GM21515 (cell line): ENCODE results near the gene PLEK.
"Not testable (repeated sequence)": the region's sequence is repeated elsewhere in the genome, so short reads cannot be mapped to it uniquely, and the experiment has no call there.

Source experiments
- ATAC-seq: cut with Tn5 transposase; IDR thresholded peaks from one replicate; pipeline ENCODE4 v1.9.1; 2021; ENCODE audit not compliant: unreplicated experiment

PLEK gene

DNA sequence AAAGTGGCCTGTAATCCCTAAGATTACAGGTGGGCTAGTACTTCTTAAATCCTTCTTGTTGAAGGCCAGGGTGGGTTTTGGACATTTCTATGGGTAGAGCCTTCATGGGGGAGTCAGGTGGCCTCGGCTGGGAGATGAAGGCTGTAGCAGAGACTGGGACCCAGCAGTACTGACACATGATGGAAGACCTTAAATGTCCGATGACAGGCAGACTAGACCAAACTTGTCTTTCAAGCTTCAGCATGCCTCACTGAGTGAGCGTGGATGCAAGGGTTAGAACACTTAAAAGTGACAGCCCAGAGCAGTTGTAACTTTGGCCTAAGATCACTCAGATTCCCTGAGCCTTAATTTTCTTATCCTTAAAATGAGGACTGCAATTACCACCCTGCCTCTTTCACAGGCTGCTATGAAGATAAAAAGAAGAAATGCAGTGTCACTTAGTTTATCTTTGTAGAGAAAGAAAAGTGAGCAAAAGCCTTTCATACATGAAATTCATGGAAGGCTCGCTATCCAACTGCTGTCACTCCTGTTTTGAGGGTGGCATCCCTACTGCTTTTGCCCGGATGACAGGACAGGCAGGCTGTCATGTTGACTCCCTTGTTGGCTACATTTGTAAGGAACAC, 19.5 kb downstream of the PLEK start:
- no peak for ATAC-seq

- ATAC-seq, result peak; percentile 46
Measured at GRCh38 chr2:68385220-68385906, 20.3 kb downstream of the PLEK start.

DNA sequence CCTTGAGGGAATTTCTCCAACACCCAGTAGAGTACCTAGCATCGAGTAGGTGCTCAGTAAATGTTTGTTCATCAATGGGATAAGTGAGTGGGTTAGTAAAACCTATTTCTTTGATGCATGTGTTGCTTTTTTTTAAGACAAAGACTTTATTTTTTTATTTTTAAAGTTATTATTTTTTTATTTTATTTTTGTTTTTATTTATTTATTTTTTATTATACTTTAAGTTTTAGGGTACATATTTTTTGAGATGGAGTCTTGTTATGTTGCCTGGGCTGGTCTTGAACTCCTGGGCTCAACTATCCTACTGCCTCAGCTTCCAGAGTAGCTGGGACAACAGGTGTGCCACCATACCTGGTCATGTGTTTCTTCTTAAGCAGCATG, 20.8 kb downstream of the PLEK start:
- ATAC-seq, result no peak

DNA sequence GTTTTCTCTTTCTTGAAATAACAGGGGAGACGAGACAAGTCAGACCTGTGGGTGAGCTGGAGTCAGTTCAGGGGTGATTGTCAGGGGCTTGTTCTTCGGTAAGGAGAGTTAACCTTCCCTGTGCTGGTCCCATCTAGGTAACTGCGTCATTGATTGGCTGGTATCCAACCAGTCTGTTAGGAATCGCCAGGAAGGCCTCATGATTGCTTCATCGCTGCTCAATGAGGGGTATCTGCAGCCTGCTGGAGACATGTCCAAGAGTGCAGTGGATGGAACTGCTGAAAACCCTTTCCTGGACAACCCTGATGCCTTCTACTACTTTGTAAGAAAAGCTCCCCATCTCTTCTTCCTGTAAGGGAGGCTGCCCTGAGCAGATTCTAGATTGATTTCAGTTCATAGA, 21.3 kb downstream of the PLEK start:
- ATAC-seq, result no peak

- peak; percentile 43 for ATAC-seq
Measured at GRCh38 chr2:68387408-68388350, 22.6 kb downstream of the PLEK start.

- ATAC-seq, result no peak
Measured at GRCh38 chr2:68388358-68388757, 23.3 kb downstream of the PLEK start.

DNA sequence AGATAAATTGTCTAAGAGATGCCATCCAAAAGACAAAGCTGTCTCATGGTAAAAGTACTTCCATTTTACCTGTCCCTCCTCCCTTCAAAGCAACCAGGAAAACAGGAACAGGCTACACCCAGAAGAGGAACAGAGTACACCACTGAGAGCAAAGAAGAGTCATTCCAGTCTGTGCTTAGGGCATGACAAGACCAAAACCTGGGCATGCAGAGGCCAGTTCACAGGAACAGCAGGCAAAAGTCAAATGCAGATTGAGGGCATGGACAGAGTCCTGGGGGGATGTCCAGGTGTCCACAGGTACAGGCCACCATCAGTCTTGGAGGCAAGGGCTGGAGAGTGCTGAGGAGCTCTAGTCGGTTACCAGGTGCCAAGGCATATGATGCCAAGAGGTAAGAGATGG, 23.7 kb downstream of the PLEK start:
- no peak for ATAC-seq

GRCh38 chr2:68390114-68390513, 25.0 kb downstream of the PLEK start:
- no peak for ATAC-seq

DNA sequence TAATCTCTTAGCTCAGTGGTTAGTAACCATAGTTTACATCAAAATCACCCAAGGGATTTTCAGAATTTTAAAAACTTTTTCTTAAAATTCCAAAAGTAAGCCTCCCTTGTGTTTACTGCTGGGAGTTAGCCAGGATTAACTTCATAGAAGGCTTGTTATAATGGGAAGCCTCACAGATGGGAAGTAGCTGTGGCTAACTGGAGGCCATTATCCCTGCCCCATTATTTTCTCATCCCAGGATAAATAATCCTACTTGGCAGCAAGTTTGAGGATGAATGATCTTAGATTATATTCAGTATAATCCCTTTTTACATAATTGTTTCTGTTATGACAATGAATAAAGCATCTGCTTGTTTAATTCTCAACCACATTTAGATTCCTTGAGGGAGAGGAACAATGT, 25.5 kb downstream of the PLEK start:
- no peak for ATAC-seq

DNA sequence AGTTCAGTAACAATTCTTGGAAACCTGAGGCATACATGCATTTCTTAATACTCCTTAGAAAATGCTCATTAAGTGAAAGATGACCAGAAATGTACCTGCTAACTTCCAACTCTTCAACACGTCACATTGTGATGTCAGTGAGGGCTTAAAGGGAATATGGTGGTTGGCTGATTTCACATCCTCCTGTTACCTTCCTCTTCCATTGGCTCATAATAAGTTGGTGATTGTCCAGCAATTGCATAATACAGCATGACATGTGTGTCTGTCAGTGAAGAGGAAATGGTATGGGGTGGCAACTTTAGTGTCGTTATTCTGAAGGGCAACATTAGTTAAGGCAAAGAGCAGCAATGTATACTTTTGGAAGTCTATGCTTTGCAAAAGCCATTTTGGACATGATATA, 26.0 kb downstream of the PLEK start:
- ATAC-seq, result no peak

DNA sequence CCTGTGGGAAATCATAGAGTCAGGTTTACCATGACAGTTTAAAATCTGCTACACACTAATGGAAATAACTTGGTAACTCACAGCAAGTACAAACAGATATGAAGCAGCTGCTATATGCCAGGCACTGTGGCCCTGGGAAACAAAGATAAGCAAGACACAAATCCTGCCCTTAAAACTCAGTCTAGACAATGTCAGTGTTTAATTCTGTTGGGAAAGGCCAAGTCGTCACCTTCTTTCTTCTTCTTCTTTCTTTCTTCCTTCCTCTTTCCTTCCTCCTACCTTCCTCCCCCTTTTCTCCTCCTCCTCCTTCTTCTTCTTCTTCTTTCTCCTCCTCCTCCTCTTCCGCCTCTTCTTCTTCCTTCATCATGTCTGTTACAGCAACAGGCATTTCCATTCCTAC, 26.8 kb downstream of the PLEK start:
- ATAC-seq, result no peak

- ATAC-seq, result no peak
Measured at GRCh38 chr2:68396093-68396492, 31.0 kb downstream of the PLEK start.

DNA sequence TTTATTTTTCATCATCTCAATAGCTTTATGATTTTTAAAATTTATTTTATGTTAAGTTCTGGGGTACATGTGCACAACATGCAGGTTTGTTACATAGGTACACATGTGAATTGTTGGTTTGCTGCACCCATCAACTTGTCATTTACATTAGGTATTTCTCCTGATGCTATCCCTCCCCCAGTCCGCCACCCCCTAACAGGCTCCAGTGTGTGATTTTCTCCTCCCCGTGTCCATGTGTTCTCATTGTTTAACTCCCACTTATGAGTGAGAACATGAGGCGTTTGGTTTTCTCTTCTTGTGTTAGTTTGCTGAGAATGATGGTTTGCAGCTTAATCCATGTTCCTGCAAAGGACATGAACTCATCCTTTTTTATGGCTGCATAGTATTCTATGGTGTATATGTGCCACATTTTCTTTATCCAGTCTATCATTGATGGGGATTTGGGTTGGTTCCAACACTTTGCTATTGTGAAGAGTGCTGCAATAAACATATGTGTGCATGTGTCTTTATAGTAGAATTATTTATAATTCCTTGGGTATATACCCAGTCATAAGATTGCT, 32.7 kb downstream of the PLEK start:
- ATAC-seq, result not testable (repeated sequence)

GRCh38 chr2:68403199-68403644, 38.1 kb downstream of the PLEK start:
- no peak for ATAC-seq

- ATAC-seq, result no peak
Measured at GRCh38 chr2:68404164-68404563, 39.1 kb downstream of the PLEK start.

DNA sequence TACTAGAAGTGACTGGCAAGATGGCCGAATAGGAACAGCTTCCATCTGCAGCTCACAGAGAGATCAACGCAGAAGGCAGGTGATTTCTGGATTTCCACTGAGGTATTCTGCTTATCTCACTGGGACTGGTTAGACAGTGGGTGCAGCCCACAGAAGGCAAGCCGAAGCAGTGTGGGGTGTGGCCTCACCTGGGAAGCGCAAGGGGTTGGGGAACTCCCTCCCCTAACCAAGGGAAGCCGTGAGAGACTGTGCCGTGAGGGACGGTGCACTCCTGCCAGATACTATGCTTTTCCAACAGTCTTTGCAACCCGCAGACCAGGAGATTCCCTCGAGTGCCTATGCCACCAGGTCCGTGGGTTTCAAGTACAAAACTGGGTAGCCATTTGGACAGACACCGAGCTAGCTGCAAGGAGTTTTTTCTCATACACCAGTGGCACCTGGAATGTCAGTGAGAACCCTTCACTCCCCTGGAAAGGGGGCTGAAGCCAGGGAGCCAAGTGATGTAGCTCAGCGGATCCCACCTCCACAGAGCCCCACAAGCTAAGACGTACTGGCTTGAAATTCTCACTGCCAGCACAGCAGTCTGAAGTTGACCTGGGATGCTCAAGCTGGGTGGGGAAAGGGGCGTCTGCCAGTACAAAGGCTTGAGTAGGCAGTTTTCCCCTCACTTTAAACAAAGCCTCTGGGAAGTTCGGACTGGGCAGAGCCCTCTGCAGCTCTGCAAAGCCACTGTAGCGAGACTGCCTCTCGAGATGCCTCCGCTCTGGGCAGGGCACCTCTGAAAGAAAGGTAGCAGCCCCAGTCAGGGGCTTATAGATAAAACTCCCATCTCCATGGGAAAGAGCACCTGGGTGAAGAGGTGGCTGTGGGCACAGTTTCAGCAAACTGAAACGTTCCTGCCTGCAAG, 40.1 kb downstream of the PLEK start:
- peak; percentile 76 for ATAC-seq

GRCh38 chr2:68411397-68412126, 46.5 kb downstream of the PLEK start:
- ATAC-seq, result peak; percentile 87

GRCh38 chr2:68412127-68412819, 47.2 kb downstream of the PLEK start:
- peak; percentile 41 for ATAC-seq

DNA sequence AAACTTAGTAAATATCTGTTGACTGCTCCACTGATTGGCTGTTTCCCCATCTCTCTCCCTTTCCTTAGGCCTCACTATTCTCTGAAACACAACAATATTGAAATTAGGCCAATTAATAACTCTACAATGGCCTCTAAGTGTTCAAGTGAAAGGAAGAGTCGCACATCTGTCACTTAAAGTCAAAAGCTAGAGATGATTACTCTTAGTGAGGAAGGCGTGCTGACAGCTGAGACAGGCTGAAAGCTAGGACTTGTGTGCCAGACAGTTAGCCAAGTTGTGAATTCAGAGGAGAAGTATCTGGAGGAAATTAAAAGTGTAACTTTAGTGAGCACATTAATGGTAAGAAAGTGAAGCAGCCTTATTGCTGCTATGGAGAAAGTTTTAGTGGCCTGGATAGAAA, 48.4 kb downstream of the PLEK start:
- ATAC-seq, result no peak
